ENCODE measurements around the gene BIRC3. TPM values are rescaled to one million over a fixed set of nuclear protein-coding genes. Genes with fewer than 3 reads are reported as not detected.
A peak's percentile ranks its signal among the peaks of the same experiment; 100 is the strongest.

BIRC3 gene
- total and polyA plus RNA-seq, 2 experiments from 2014 or later: 11.5 to 11.6 TPM

DNA sequence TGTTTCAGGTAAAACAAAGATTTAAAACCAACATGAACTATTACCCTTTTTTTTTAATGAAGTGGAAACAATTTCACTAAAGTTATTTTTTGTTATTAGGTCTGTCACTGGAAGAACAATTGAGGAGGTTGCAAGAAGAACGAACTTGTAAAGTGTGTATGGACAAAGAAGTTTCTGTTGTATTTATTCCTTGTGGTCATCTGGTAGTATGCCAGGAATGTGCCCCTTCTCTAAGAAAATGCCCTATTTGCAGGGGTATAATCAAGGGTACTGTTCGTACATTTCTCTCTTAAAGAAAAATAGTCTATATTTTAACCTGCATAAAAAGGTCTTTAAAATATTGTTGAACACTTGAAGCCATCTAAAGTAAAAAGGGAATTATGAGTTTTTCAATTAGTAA is 60.6 kb downstream of the BIRC3 start:
- TF ChIP-seq EZH2phosphoT487 (IDR thresholded peaks at IDR 0.05; ENCODE audit: low read depth, severe bottlenecking, unreplicated experiment): no peak
- TF ChIP-seq EZH2 (IDR thresholded peaks at IDR 0.05; ENCODE audit: borderline replicate concordance): no peak
- TF ChIP-seq, protein P1, sequence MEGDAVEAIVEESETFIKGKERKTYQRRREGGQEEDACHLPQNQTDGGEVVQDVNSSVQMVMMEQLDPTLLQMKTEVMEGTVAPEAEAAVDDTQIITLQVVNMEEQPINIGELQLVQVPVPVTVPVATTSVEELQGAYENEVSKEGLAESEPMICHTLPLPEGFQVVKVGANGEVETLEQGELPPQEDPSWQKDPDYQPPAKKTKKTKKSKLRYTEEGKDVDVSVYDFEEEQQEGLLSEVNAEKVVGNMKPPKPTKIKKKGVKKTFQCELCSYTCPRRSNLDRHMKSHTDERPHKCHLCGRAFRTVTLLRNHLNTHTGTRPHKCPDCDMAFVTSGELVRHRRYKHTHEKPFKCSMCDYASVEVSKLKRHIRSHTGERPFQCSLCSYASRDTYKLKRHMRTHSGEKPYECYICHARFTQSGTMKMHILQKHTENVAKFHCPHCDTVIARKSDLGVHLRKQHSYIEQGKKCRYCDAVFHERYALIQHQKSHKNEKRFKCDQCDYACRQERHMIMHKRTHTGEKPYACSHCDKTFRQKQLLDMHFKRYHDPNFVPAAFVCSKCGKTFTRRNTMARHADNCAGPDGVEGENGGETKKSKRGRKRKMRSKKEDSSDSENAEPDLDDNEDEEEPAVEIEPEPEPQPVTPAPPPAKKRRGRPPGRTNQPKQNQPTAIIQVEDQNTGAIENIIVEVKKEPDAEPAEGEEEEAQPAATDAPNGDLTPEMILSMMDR (IDR thresholded peaks at IDR 0.05; ENCODE audit: poor library complexity): no peak
- 90% methylated on average over 2 of the region's 2 CpGs for WGBS (ENCODE audit: low lambda C conversion rate, missing lambda C conversion rate)
- Histone ChIP-seq H3K4me3 (no peak overlapping the region), H3K9me2 (replicated peaks; ENCODE audit: insufficient read depth) (no peaks in the 10 kb centered on the region), H3K9me3 (ENCODE audit: low read depth) (no peaks in the 10 kb centered on the region), H3K79me2 (peaks cover 20% of the 10 kb centered on the region), H3K4me2 (no peak overlapping the region), H3K36me3 (replicated peaks; ENCODE audit: insufficient read depth, low read depth) (no peaks in the 10 kb centered on the region), H2AFZ (no peak overlapping the region), H3K4me1 (ENCODE audit: insufficient read depth) (no peaks in the 10 kb centered on the region), H4K20me1 (ENCODE audit: insufficient read depth, poor library complexity, severe bottlenecking) (no peaks in the 10 kb centered on the region), H3K27me3 (no peaks in the 10 kb centered on the region), H3K27ac (no peak overlapping the region)
- no peak for DNase-seq (ENCODE audit: low spot score)

DNA sequence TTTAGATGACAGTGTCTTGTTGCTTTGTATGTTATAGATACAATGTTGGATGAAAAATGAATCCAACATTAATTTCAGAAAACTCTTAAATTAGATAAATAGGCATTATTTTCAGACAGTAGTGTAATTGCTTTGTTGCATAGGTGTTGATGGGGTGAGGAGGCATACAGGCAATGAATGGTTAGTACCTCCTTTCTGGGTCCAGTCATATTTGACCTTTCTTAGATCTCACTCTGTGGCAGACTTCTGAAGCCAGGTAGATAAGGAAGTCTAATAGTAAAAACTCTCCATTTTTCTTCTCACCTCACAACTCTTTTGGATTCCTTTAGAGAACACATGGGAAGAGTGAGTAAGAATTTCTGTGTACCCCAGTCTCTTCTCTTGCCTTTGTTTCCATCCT is 61.5 kb downstream of the BIRC3 start:
- TF ChIP-seq EZH2 (IDR thresholded peaks at IDR 0.05; ENCODE audit: borderline replicate concordance): no peak
- TF ChIP-seq, protein P1 (IDR thresholded peaks at IDR 0.05; ENCODE audit: poor library complexity): no peak
- no peak for TF ChIP-seq EZH2phosphoT487 (IDR thresholded peaks at IDR 0.05; ENCODE audit: low read depth, severe bottlenecking, unreplicated experiment)
- no peaks in the 10 kb centered on the region for H3K36me3 ChIP-seq (replicated peaks; ENCODE audit: insufficient read depth, low read depth)
- H4K20me1 ChIP-seq (ENCODE audit: insufficient read depth, poor library complexity, severe bottlenecking): no peaks in the 10 kb centered on the region
- no peaks in the 10 kb centered on the region for H3K4me1 ChIP-seq (ENCODE audit: insufficient read depth)
- no peaks in the 10 kb centered on the region for H3K9me2 ChIP-seq (replicated peaks; ENCODE audit: insufficient read depth)
- no peak for DNase-seq (ENCODE audit: low spot score)
- H3K4me3 ChIP-seq: no peak overlapping the region
- H3K27me3 ChIP-seq: no peaks in the 10 kb centered on the region
- no peaks in the 10 kb centered on the region for H3K9me3 ChIP-seq (ENCODE audit: low read depth)
- no peak overlapping the region for H2AFZ ChIP-seq
- no peak overlapping the region for H3K27ac ChIP-seq
- no peak overlapping the region for H3K4me2 ChIP-seq
- H3K79me2 ChIP-seq: peaks cover 20% of the 10 kb centered on the region

DNA sequence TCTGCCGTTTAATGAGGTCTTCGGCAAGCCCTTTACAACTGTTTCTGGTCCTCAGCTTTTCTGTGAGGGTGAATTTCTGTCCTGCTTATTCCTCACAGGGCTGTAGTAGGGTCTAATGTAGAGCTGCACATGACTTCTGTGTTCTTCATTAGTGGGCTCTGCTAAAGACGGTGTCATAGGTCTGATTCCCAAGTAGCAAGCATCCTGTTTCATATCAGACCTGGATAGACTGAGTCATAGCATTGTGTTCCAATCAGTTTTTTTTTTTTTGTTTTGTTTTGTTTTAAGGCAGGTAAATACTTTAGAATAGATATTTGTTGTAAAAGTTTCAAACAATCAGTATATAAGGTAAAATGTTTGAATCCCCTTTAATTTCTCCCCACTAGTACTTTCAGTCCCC is 65.1 kb downstream of the BIRC3 start:
- no peak overlapping the region for H2AFZ ChIP-seq
- DNase-seq (ENCODE audit: low spot score): no peak
- no peaks in the 10 kb centered on the region for H3K9me2 ChIP-seq (replicated peaks; ENCODE audit: insufficient read depth)
- no peak for TF ChIP-seq EZH2 (IDR thresholded peaks at IDR 0.05; ENCODE audit: borderline replicate concordance)
- TF ChIP-seq EZH2phosphoT487 (IDR thresholded peaks at IDR 0.05; ENCODE audit: low read depth, severe bottlenecking, unreplicated experiment): no peak
- TF ChIP-seq, protein P1 (IDR thresholded peaks at IDR 0.05; ENCODE audit: poor library complexity): no peak
- no peaks in the 10 kb centered on the region for H3K27me3 ChIP-seq
- H3K4me1 ChIP-seq (ENCODE audit: insufficient read depth): peaks cover 27% of the 10 kb centered on the region
- H3K4me3 ChIP-seq: no peak overlapping the region
- WGBS (ENCODE audit: low lambda C conversion rate, missing lambda C conversion rate): 79% methylated on average over 3 of the region's 3 CpGs
- no peaks in the 10 kb centered on the region for H3K36me3 ChIP-seq (replicated peaks; ENCODE audit: insufficient read depth, low read depth)
- no peak overlapping the region for H3K4me2 ChIP-seq
- H4K20me1 ChIP-seq (ENCODE audit: insufficient read depth, poor library complexity, severe bottlenecking): no peaks in the 10 kb centered on the region
- no peak overlapping the region for H3K27ac ChIP-seq
- H3K9me3 ChIP-seq (ENCODE audit: low read depth): no peaks in the 10 kb centered on the region
- H3K79me2 ChIP-seq: peaks cover 3% of the 10 kb centered on the region

DNA sequence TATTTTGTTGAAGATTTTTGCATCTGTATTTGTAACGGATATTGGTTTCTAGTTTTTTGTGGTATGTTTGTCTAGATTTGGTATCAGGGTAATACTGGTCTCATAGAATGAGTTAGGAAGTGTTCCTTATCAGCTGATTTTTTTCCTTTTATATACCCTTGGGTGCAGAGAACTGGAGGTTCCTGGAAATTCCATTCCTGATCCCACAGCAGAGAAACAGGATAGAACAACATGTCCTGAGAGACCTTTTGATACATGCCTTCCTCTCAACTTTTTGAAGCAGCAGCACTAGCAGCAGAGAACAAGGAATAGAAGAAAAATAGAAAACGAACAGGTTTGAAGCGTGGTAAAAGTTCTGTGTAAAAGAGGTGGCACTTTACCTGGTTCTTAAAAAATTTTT is 66.6 kb downstream of the BIRC3 start:
- Histone ChIP-seq H3K36me3 (replicated peaks; ENCODE audit: insufficient read depth, low read depth) (no peaks in the 10 kb centered on the region), H3K4me1 (ENCODE audit: insufficient read depth) (peaks cover 27% of the 10 kb centered on the region), H3K4me3 (no peak overlapping the region), H4K20me1 (ENCODE audit: insufficient read depth, poor library complexity, severe bottlenecking) (no peaks in the 10 kb centered on the region), H3K9me2 (replicated peaks; ENCODE audit: insufficient read depth) (no peaks in the 10 kb centered on the region), H3K4me2 (peak overlapping the region; percentile 65), H3K79me2 (peaks cover 7% of the 10 kb centered on the region), H2AFZ (no peak overlapping the region), H3K9me3 (ENCODE audit: low read depth) (no peaks in the 10 kb centered on the region), H3K27me3 (no peaks in the 10 kb centered on the region), H3K27ac (peak overlapping the region; percentile 89)
- 77% methylated on average over 3 of the region's 3 CpGs for WGBS (ENCODE audit: low lambda C conversion rate, missing lambda C conversion rate)
- TF ChIP-seq, protein P1 (IDR thresholded peaks at IDR 0.05; ENCODE audit: poor library complexity): no peak
- no peak for TF ChIP-seq EZH2phosphoT487 (IDR thresholded peaks at IDR 0.05; ENCODE audit: low read depth, severe bottlenecking, unreplicated experiment)
- no peak for TF ChIP-seq EZH2 (IDR thresholded peaks at IDR 0.05; ENCODE audit: borderline replicate concordance)
- no peak for DNase-seq (ENCODE audit: low spot score)
